HEK293T (cell line): ENCODE data around the gene BOC.

ENCODE experiments used
- ARNT ChIP-seq: fragments of 450-650 bp; IDR thresholded peaks from 2 replicates; pipeline ENCODE4 v1.6.1; 2017; ENCODE audit warnings: mild to moderate bottlenecking
- BHLHE40 ChIP-seq: fragments of 450-650 bp; IDR thresholded peaks from 2 replicates; pipeline ENCODE4 v1.6.1; 2016; ENCODE audit warnings: mild to moderate bottlenecking, moderate library complexity, borderline replicate concordance
- ELF4 ChIP-seq: fragments of 450-650 bp; IDR thresholded peaks from 2 replicates; pipeline ENCODE4 v1.6.1; 2017; ENCODE audit warnings: antibody characterized with exemption
- FOXK2 ChIP-seq: fragments of 450-650 bp; IDR thresholded peaks from 2 replicates; pipeline ENCODE4 v1.6.1; 2016; ENCODE audit warnings: mild to moderate bottlenecking
- FOXM1 ChIP-seq: fragments of 450-650 bp; IDR thresholded peaks from 2 replicates; pipeline ENCODE4 v1.6.1; 2017; ENCODE audit warnings: mild to moderate bottlenecking, borderline replicate concordance
- NFRKB ChIP-seq: fragments of 450-650 bp; IDR thresholded peaks from 2 replicates; pipeline ENCODE4 v1.6.1; 2016; ENCODE audit warnings: mild to moderate bottlenecking, moderate library complexity
- SUZ12 ChIP-seq: fragments of 450-650 bp; IDR thresholded peaks from 2 replicates; pipeline ENCODE4 v1.6.1; 2016; ENCODE audit warnings: mild to moderate bottlenecking

- TF ChIP-seq FOXK2 = no peak
- no peak for TF ChIP-seq ELF4
- TF ChIP-seq NFRKB = no peak
- no peak for TF ChIP-seq FOXM1
- TF ChIP-seq BHLHE40 = no peak
- TF ChIP-seq ARNT = no peak
- no peak for TF ChIP-seq SUZ12
Observed at GRCh38 chr3:113166357-113166718, 45.0 kb upstream of the BOC start.
